ENCODE results near the gene TCP11X2. TPM values are rescaled to one million over a fixed set of nuclear protein-coding genes. Genes with fewer than 3 reads are reported as not detected.
"Not testable (repeated sequence)": the region's sequence is repeated elsewhere in the genome, so short reads cannot be mapped to it uniquely, and the experiment has no call there.

TCP11X2 gene
- total RNA-seq, result not detected in 2 replicates

- not testable (repeated sequence) for DNase-seq (ENCODE audit: low read depth in 2 of 2)
Observed at GRCh38 chrX:102471762-102472220, at the start of gene TCP11X2. TSS of gene TCP11X2 (minus strand) at chrX:102471812.

- peak in 1 of 2 donors; percentile 2 for DNase-seq (ENCODE audit: low read depth in 2 of 2)
Observed at GRCh38 chrX:102517326-102517725, 45.7 kb upstream of the TCP11X2 start.

- peak in 1 of 2 donors; percentile 22 for DNase-seq (ENCODE audit: low read depth in 2 of 2)
Observed at GRCh38 chrX:102515975-102516941, 44.6 kb upstream of the TCP11X2 start, which contains the start of gene TMSB15A. TSS of gene TMSB15A (minus strand) at chrX:102516739.

GRCh38 chrX:102514536-102514935 is 42.9 kb upstream of the TCP11X2 start:
- no peak for DNase-seq (ENCODE audit: low read depth in 2 of 2)

GRCh38 chrX:102498732-102499131 is 27.1 kb upstream of the TCP11X2 start:
- DNase-seq (ENCODE audit: low read depth in 2 of 2), result no peak

- DNase-seq (ENCODE audit: low read depth in 2 of 2), result no peak
Observed at GRCh38 chrX:102491766-102492165, 20.2 kb upstream of the TCP11X2 start.

- DNase-seq (ENCODE audit: low read depth in 2 of 2), result not testable (repeated sequence)
Observed at GRCh38 chrX:102478765-102479164, 7.2 kb upstream of the TCP11X2 start.

- not testable (repeated sequence) for DNase-seq (ENCODE audit: low read depth in 2 of 2)
Observed at GRCh38 chrX:102470215-102470614, 1.4 kb downstream of the TCP11X2 start.

GRCh38 chrX:102458615-102459014 is 13.0 kb downstream of the TCP11X2 start:
- not testable (repeated sequence) for DNase-seq (ENCODE audit: low read depth in 2 of 2)

- DNase-seq (ENCODE audit: low read depth in 2 of 2), result not testable (repeated sequence)
Observed at GRCh38 chrX:102439908-102440307, 31.7 kb downstream of the TCP11X2 start, which contains the start of gene NXF2B. TSS of gene NXF2B (minus strand) at chrX:102440008. CDS start at chrX:102380036, 59,972 bp downstream.

GRCh38 chrX:102414493-102414892 is 57.1 kb downstream of the TCP11X2 start:
- DNase-seq (ENCODE audit: low read depth in 2 of 2), result not testable (repeated sequence)

Other genes with a start within 250 kb of the TCP11X2 start
- not detected in 2 replicates for gene NXF2, start 224.6 kb downstream of the TCP11X2 start, total RNA-seq
- gene NXF2B, start 31.8 kb downstream of the TCP11X2 start, total RNA-seq, result not detected in 2 replicates
- 0.76 and 1.4 TPM in 2 replicates for gene TMSB15A, start 44.9 kb upstream of the TCP11X2 start, total RNA-seq
- 16.2 and 16.7 TPM in 2 replicates for gene ARMCX5, start 127.7 kb upstream of the TCP11X2 start, total RNA-seq
- 0.51 and 1.1 TPM in 2 replicates for gene GPRASP1, start 179.7 kb upstream of the TCP11X2 start, total RNA-seq
- gene GPRASP2, start 240.6 kb upstream of the TCP11X2 start, total RNA-seq, result 8.6 and 11.4 TPM in 2 replicates
- gene GPRASP3, start 248.9 kb upstream of the TCP11X2 start, total RNA-seq, result 4.6 and 4.7 TPM in 2 replicates

Data from dermis microvascular lymphatic vessel endothelial cell (primary cell).